HG03135 (cell line): ENCODE results near the gene FSIP1.

Source experiments
- ATAC-seq: cut with Tn5 transposase; IDR thresholded peaks from one replicate; pipeline ENCODE4 v1.9.1; 2021; ENCODE audit warnings: mild to moderate bottlenecking, moderate library complexity; ENCODE audit not compliant: unreplicated experiment

FSIP1 gene

DNA sequence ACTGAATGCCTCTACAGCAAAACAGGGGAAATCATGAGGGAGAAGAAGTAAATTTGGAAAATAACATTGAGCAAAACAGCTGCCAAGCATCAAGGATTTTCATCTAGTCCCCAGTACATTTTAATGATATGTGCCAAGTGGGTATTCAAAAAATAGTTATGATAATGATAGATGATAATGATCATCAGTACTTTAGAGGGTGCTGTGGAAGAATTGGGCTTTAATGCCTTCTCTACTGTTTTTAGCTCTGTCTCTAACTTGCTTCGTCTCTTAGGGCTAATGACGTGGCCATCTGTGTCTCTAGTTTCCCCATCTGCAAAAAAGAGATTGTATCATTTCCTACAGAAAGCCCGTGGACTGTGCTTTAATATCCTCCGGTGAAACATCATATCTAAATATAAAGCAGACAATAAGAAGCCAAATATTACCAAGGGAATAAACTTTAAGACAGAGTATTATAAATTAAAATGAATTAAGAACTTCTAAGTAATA lies 10.2 kb upstream of the FSIP1 start:
- no peak for ATAC-seq

DNA sequence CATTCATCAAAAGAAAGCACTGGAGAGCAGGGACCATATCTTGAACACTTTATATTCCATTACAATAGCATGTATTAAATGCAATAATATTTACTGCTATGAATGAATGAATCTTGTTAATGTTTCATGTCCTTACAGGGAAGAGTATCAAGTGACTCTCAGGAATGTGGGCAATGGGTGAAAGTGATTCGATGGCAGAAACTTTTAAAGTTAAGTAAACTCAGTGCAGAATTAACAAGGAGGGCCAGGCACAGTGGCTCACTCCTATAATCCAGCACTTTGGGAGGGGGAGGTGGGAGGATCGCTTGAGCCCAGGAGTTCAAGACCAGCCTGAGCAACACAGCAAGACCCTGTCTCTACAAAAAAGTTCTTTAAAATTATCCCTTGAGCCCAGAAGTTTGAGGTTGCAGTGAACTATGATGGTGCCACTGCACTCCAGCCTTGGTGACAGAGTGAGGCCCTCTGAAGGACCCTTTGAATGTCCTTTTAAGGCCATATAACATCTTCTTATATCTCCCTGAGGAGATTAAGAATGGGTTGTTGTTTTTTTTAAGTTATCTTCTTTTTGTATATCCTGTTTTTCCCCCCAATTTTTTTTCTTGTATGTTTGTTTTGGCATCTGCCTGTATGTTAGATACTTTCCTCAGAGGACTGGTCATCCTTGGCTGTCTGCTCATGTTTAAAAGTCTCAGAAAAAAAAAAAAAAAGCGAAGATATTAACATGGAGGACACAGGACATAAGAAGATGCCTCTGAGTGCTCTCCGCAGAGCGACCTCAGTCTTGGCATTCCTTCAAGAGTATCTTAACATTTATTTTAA lies 9.6 kb upstream of the FSIP1 start:
- ATAC-seq: no peak

DNA sequence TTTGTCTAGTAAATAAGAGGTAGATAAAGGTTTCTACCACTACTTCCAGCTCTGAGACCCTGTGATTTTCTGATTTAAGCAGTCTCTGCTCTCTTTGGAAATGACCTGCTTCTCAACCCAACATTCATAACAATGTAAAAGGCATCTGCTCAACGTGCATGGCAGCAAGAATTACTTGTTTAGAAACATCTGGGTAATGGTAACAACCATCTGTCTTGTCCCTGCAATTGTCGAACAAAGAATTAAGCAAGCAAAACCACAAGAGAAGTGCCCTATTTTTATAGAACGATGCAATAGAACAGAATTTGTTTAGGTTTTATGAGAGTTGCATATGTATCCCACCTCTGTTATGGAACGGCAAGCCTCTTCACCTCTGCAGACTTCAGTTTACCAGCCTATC lies 7.1 kb upstream of the FSIP1 start:
- no peak for ATAC-seq

DNA sequence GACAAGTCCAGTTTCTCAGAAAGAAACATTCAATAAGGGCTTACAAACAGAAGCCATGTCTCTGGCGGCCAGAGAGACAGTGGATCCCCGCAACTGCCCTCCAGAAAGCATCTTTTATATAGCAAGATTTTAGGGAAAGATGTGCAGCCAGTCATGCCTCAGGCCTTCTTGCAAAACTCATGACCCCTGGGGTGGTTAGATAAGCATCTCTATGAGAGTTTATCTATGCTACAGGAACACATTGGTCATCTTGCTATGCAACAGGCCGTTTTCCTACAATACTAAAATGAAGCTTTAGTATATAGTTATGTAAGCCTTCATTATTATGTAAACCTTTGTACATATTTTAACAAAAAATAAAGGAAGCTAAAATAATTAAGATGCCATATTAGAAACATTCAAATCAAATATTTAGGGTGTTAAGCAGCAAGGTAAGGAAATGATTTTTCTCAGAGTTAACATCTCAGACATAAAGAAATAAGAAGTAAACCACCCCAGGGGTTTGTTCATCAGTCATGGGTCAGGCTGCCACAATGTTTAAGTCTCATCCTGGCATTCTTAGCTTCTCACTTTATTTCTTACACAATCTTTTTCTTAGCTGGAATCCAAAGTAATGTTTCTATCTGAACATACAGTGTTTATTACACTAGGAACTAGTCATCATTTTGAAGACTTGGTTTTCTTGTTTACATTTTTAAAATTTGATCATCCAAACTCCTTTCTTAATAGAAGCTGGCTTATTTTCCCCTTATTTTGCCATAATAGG lies 6.3 kb upstream of the FSIP1 start:
- ATAC-seq: no peak

DNA sequence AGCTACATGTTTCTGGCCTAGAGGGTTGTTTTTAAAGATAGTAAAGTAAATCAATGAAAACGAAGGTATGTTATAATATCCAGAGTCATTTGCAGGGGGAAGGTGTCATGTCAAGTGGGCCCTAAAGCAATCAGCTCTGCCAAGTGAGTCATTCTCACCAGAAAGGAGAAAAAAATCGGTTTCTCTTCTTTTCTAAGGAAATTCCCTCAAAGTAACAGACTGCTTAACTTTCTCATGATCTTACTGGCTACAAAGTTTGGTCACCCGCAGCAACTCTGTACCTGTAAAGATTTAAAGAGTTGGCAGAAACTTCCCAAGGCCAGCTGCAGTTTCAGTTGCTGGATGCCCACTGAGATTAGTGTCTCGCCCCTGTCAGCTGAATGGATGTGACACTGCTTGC lies 5.5 kb upstream of the FSIP1 start:
- ATAC-seq: no peak

DNA sequence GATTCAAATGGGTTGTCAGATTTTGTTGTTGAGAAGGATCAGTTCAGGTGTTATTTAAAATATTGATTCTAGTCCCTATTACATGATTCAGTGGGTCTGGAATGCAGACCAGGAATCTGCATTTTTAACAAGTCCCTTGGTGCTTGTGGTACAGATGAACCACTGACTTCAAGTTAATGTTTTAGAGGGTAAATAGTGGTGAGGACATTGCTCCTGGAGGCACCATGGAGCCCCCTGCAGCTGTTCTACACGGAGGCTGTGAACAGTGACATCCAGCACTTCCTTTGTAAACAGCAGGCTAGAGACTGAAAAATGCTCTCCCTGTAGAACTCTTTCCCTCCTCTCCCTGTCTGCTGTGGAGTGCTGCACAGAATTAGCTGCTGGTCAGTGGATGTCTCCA lies 4.8 kb upstream of the FSIP1 start:
- no peak for ATAC-seq

DNA sequence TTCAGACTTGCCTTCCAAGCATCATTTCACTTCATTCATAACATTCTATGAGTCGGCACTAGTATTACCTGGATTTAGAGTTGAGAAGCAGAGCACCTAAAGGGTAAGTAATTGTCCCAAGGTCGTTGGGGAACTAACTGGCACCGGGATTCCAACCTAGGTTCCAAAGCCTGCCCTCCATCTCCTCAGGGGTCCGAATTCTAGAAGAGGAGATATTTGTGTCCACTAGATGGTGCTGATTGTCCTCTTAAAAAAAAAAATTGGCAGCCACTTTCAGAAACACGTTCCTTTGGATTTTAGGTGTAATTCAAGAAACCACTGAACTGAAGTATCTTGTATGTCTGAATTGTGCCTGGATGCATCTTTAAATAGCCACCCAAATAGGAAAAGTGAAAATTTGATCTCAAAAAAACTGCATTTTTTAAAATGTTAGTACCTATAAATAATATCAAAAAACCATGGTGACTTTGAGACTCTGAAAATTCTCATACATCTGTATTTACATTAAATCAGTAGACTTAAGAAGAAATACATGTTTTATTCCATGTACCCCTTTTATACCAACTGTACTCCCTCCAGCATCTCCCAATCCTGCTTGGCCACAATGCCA lies 3.9 kb upstream of the FSIP1 start:
- no peak for ATAC-seq

DNA sequence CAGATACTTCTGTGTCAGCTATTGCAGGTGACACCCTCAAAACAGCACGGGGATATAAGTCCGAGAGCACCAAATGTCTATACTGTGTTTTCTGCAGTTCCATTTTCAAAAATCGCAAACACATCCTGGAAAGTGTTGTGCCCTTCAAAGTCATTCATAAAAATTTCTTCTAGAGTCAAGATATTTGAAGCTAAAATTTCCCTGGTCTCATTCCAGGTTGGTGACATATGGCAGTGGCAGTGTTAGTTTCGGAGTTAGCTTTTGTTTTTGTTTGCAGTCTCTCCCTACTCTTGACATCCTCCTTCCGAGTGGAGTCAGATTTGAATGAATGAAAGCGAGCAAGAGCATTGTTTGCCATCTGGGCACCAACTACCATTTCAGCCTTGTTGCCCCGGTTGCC lies 3.2 kb upstream of the FSIP1 start:
- no peak for ATAC-seq

DNA sequence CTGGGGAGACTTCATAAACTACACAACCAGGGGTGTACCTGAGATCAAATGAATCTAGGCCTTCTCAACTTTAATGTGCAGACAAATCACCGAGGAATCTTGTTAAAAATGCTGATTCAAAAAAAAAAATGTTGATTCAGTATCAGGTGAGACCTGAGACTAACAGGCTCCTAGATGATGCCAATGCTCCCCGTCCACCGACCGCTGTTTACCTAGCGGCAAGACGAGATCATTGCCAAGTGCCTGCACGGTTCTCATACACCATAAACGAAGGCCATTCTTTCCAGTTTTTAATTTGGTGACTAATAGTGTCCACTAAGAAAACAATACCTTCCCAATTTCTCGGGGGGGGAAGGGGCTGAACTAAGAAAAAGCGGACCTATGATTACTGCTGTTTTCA lies 2.5 kb upstream of the FSIP1 start:
- ATAC-seq: no peak

DNA sequence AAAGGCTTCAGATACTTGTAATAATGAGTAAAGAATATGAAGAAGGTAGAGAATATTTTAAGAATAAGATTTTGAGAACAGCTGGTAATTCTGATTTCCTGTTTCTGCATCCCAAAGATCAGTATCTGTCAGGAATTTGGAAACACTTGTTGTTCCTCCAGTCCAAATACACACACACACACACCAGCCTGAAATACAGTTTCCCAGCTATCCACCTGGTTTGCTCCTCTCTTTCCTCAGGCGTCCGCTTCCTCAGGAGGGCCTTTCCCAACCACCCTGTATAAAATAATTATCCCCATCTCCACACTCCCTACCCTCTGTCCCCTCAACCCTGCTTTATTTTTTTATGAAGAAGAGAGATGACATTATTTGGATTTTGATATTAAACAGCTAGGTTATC lies 2.0 kb upstream of the FSIP1 start:
- ATAC-seq: no peak

DNA sequence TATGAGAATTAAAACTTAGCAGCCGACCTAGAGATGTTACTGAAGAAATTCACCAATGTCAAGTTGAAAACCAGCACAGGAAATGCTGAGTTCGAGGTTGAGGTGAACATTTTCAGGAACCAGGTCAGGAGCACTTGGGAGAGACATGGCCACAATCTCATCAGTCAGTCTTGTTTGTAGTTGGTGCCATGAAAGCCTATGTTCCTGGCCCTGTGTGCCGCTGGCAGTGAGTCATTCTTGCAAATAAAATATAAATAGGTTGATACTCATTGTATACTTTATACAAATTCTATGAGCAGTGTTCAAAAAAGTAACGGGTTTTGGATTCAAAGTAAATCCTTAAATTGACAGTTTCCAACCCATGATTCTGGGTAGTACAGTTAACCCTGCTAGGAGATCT lies 1.5 kb upstream of the FSIP1 start:
- ATAC-seq: no peak

DNA sequence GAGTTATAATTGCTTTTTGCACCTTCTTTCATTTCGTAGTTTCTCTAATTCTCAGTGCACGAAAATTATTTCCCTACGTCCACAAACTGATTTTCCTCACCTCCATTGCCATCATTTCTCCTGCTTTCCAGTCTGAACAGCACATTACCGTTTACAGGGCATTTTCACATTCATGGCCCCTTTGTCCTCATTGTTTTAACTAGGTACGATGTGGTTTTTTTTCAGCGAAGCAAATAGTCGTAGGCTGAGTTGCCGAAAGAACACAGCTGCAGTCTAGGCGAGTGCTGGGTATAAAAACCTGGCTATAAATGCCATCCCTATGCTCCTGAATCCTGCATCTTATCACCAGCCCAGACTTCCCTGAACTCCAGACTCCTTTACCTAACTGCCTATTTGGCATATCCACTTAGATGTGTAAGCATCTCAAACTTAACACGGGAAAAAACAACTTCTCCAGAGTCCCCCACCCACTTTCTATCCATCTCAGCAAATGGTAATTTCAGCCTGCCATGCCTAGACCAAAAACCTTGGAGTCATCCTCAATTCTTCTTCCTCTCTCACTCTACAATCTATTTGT lies 691 bp upstream of the FSIP1 start:
- no peak for ATAC-seq

DNA sequence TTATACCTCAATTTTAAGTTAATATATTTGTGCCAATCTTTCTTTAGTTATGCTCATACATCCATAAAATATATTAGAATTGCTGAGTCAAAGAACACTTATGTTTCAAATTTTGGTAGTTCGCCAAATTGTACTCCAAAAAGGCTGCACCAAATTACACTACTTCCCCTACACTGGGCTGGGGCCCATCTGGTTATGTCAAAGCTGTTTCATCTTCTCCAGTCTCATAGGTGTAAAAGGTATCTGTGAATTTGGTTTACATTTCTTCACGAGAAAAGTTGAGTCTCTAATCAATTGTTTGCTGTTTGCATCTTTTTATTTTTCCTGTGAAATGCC lies 706 bp downstream of the FSIP1 start:
- no peak for ATAC-seq

DNA sequence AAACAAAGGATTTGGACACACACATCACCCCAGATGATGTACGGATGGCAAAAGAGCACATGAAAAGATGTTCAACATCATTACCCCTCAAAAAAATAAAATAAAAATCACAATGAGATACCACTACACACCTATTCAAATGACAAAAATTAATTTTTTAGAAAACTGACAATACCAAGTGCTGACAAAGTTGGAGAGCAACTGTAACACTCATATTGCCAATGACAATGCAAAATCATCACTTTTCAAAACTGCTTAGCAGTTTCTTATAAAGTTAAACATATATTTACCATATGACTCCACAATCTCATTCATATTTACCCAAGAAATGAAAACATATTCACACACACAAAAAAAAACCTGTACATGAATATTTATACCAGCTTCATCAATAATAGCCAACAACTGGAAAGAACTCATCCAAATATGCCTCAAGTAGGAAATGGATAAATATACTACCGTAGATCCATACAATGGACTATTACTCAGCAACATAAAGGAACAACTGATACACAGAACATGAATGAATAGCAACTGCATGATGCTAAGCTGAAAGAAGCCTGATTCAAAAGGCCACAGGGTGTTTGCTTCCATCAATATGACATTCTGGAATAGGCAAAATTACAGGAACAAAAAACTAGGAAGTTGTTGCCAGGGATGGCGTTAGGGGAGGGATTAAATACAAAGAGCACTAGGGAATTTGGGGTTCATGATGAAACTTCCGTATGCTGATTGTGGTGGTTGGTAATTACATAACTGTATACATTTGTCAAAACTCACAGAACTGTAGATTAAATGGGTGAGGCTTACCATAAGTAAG lies 1.3 kb downstream of the FSIP1 start:
- ATAC-seq: no peak

DNA sequence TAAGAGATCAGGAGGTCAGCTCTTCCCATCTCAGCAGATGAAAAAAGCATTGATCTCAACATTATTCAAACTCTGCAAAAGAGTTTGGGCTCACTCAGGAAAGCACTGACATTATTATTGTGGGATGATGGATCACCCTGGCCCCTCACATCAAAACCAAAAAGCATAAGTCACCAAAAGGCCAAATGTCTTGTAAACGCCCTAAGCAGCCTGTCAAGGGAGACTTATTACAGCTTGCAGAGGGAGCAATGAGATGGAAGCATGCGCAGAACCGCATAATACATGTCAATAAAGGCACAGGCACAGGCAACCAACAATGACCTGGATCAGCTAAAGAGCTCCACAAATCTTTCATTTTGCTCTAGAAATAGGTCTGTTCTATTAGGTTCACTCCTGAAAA lies 4.6 kb downstream of the FSIP1 start:
- ATAC-seq: no peak

DNA sequence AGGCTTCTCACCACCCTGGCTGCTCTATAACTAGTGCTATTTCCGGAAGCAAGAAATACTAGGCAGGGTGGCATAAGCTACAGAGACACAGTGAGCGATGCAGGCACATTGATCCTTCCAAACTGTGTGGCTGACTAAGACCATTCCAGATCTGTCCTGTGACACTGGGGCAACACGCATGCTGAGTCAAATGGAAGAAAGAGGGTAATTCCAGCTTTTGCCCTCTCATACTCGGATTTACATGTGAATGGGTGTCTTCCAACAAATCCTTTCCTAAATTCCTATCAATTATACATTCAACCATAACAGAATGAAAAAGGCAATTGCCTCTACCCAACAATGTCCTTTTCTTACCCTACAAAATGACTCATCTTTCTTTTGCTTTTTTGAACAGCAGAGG lies 5.1 kb downstream of the FSIP1 start:
- no peak for ATAC-seq

DNA sequence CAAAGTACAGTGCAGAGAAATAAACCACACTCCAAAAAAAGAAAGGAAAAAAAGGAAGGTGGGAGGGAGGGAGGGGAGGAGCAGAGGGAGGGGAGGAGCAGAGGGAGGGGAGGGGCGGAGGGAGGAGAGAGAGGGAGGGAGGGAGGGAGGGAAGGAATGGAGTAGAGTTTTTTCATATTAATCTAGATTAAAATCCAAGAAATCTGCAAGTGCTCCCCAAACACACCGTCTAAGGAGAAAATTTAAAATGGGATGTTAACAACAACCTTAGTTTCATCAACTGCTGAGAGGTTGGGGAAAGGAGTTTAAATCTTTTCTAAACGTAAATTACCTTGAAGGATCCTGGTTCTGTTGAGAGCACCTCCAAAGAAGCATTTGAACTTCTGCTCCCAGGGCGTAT lies 6.6 kb downstream of the FSIP1 start:
- ATAC-seq: no peak

DNA sequence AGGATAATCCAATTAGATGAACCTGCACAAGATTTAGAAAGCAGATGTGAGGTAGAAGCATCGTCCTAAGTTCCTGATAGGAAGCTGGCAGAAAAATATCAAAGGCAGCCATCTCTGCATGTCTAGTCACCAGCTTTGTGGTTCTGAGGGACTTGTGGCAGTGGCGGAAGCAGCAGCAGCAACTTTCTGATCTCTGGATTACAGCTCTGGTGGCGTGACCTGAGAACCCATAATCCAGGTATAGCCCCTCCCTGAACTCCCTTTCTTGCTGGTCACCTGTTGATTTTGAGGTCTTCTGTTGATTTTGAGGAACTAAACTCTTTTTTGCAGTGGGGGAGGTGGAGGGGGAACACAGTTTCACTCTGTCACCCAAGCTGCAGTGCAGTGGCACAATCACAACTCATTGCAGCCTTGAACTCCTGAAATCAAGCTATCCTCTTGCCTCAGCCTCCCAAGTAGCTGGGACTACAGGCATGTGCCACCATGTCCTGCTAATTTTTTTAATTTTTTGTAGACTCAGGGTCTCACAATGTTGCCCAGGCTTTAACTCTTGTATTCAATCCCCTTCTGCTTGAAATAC lies 7.9 kb downstream of the FSIP1 start:
- peak; percentile 49 for ATAC-seq

DNA sequence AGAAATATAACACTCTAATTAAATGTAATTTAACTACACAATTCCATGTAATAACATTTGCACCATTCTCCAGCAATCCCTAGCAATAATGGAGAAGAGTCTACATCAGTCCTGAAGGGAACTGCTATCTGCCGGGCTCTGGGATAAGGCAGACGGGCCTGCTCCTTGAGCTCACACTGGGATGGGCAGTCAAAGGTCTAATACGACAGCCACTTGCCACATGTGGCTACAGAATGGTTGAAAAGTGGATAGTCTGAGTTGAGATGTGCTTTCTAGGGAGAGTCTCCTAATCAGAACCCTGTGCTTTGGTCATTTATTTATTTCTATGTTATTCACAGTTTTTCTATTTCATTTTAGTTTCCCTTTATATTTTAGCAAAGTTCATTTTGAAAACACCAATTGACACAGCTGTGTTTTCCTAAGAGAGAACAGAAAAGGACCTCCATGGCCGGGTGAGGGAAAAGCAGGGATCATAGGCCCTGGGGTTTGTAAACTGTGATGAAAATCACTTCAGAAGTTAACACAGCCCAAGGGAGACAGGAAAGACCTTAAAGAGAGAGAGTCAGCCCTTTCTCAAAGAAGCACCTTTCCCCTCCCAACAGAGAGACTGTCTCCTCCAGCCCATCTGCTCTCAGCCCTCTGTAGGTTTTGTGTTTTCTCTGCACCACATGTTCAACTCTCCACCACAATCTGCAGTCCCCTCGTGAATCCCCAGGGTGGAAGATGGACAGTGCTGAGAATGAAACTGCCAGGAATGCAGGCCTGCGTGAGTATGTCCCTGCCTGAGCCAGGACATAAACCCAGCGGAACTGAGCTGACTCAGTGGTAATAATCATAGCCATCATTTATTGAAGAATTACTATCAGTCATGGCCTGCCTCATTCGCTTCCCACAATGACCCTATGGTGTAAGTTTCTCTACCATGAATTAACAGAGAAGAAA lies 11.6 kb downstream of the FSIP1 start:
- ATAC-seq: no peak
